K562 (cell line): Measurements from ENCODE around the gene CPSF4L. TPM values are rescaled to one million over a fixed set of nuclear protein-coding genes. Genes with fewer than 3 reads are reported as not detected.

ENCODE experiments used
- ATAC-seq: fragments of 200-7000 bp; cut with Tn5 transposase; 3 replicates; pipeline ENCODE4 v1.9.1; 2020; ENCODE audit warnings: moderate library complexity
- BruUV-seq: library from RNA; stranded (reverse); fragments of 400-500 nt; replicated peaks from 2 replicates; lab custom pipeline; 2021; lab: Mats Ljungman, UMichigan
- CTCF ChIA-PET: fragments of 300-600 bp; formaldehyde crosslinking; extraction: SDS; loops from one replicate; lab custom pipeline; 2021; ENCODE audit warnings: low intra/inter-chr PET ratio; lab: Yijun Ruan, JAX
- POLR2A ChIA-PET: fragments of 300-600, 350-650 bp; sonication (Branson Sonifier 250); formaldehyde crosslinking; extraction: SDS; loops from one replicate; lab custom pipeline; 2021; ENCODE audit warnings: antibody characterized with exemption, inconsistent platforms; lab: Yijun Ruan, JAX
- DNase-seq, 4 experiments: peaks; one replicate each; pipeline versions ENCODE4 v3.0.0 to v3.0.0-alpha.2; 2011 to 2018; ENCODE audit warnings: low spot score in 3 of 4, mixed read lengths in 3 of 4; ENCODE audit errors: extremely low read depth in 1 of 4
- FAIRE-seq: peaks from 2 replicates; lab custom pipeline; 2011; peaks lifted over from hg19 to GRCh38; lab: Jason Lieb, UNC
- H2AFZ ChIP-seq: 2 replicates; pipeline ENCODE4 v1.6.0; 2011; ENCODE audit warnings: low read depth, low read length, control low read depth, inconsistent platforms
- H3K27ac ChIP-seq: fragments of 200-600 bp; 3 replicates; pipeline ENCODE4 v1.8.0; 2011; ENCODE audit warnings: low read depth, mild to moderate bottlenecking, control low read depth, inconsistent platforms, low read length, moderate library complexity, mixed read lengths; ENCODE audit errors: extremely low read depth
- H3K27me3 ChIP-seq, 2 experiments: fragments of 300-600 bp in 1 of 2; 2 replicates in 1 of 2; 3 replicates in 1 of 2; pipeline versions ENCODE4 v1.6.0 to v1.8.0; 2011; ENCODE audit warnings: inconsistent platforms in 2 of 2, low read length in 2 of 2, mild to moderate bottlenecking in 1 of 2, mixed read lengths in 1 of 2, moderate library complexity in 1 of 2; ENCODE audit not compliant: control insufficient read depth in 2 of 2, insufficient read depth in 2 of 2
- H3K36me3 ChIP-seq: fragments of 300-600 bp; 3 replicates; pipeline ENCODE4 v1.8.0; 2011; ENCODE audit warnings: mild to moderate bottlenecking, low read length, inconsistent platforms; ENCODE audit not compliant: control insufficient read depth, insufficient read depth
- H3K4me1 ChIP-seq, 2 experiments: fragments of 200-600 bp in 1 of 2; replicated peaks in 1 of 2; 2 replicates in 1 of 2; 3 replicates in 1 of 2; pipeline versions ENCODE4 v1.5.1 to v1.8.0; 2011; ENCODE audit warnings: inconsistent platforms in 2 of 2, low read length in 2 of 2, mild to moderate bottlenecking in 1 of 2, mixed read lengths in 1 of 2, moderate library complexity in 1 of 2; ENCODE audit not compliant: control insufficient read depth in 2 of 2, insufficient read depth in 2 of 2
- H3K4me2 ChIP-seq: 2 replicates; pipeline ENCODE4 v1.6.1; 2011; ENCODE audit warnings: low read length, control low read depth, inconsistent platforms, mixed read lengths; ENCODE audit not compliant: insufficient read depth
- H3K4me3 ChIP-seq: fragments of 200-600 bp; sonication (generic), shearing (Covaris generic); 2 replicates; pipeline ENCODE4 v1.5.1; 2016; ENCODE audit warnings: control low read depth, inconsistent platforms
- H3K79me2 ChIP-seq: fragments of 200-600 bp; 3 replicates; pipeline ENCODE4 v1.8.0; 2011; ENCODE audit warnings: low read length, inconsistent platforms; ENCODE audit not compliant: control insufficient read depth, insufficient read depth
- H3K9ac ChIP-seq, 2 experiments: 2 replicates each; pipeline versions ENCODE4 v1.6.0 to v1.6.1; 2011; ENCODE audit warnings: low read depth in 2 of 2, low read length in 2 of 2, control low read depth in 1 of 2, inconsistent platforms in 1 of 2, mild to moderate bottlenecking in 1 of 2, mixed read lengths in 1 of 2; ENCODE audit not compliant: insufficient read depth in 1 of 2
- H3K9me1 ChIP-seq: one replicate; pipeline ENCODE4 v1.6.0; 2011; ENCODE audit warnings: inconsistent platforms, mild to moderate bottlenecking, low read length, moderate library complexity; ENCODE audit not compliant: control insufficient read depth, insufficient read depth
- H3K9me3 ChIP-seq: replicated peaks from 2 replicates; pipeline ENCODE4 v1.5.1; 2011; ENCODE audit warnings: low read depth, low read length, inconsistent platforms; ENCODE audit not compliant: control insufficient read depth, insufficient read depth
- H4K20me1 ChIP-seq: replicated peaks from 2 replicates; pipeline ENCODE4 v1.6.1; 2011; ENCODE audit warnings: low read length, inconsistent platforms, mixed read lengths; ENCODE audit not compliant: control insufficient read depth, insufficient read depth
- CHD2 ChIP-seq: IDR thresholded peaks from 2 replicates; pipeline ENCODE4 v1.6.1; 2011; ENCODE audit warnings: low read depth, low read length
- CTBP1 ChIP-seq: fragments of 450-650 bp; IDR thresholded peaks from 2 replicates; pipeline ENCODE4 v1.6.1; 2016; ENCODE audit warnings: borderline replicate concordance
- E2F8 ChIP-seq: fragments of 450-650 bp; IDR thresholded peaks from 2 replicates; pipeline ENCODE4 v1.7.1; 2018; ENCODE audit warnings: mild to moderate bottlenecking, low read depth; ENCODE audit not compliant: partially characterized antibody
- HSF4 ChIP-seq: fragments of 250-450 bp; sonication (Bioruptor Pico); IDR thresholded peaks from 2 replicates; pipeline ENCODE4 v2.1.2; 2022; ENCODE audit warnings: mild to moderate bottlenecking, moderate library complexity, borderline replicate concordance
- MBD2 ChIP-seq: sonication (generic); IDR thresholded peaks from 2 replicates; pipeline ENCODE4 v1.6.1; 2016; ENCODE audit warnings: low read depth, borderline replicate concordance
- MEF2A ChIP-seq: IDR thresholded peaks from 2 replicates; pipeline ENCODE4 v1.6.1; 2011; ENCODE audit warnings: low read depth, mild to moderate bottlenecking, low read length, moderate library complexity; ENCODE audit not compliant: control insufficient read depth
- NFE2L1 ChIP-seq: fragments of 450-650 bp; IDR thresholded peaks from 2 replicates; pipeline ENCODE4 v1.6.1; 2016; ENCODE audit warnings: missing genetic modification characterization, low read depth, mild to moderate bottlenecking, missing compliant biosample characterization, moderate library complexity, borderline replicate concordance
- NONO ChIP-seq, 2 experiments: fragments of 200-400 bp in 1 of 2; fragments of 450-650 bp in 1 of 2; formaldehyde crosslinking in 1 of 2; IDR thresholded peaks; 2 replicates each; pipeline ENCODE4 v1.6.1; 2017; ENCODE audit warnings: low read depth in 2 of 2, mild to moderate bottlenecking in 2 of 2, moderate library complexity in 2 of 2, low read length in 1 of 2
- POLR2AphosphoS5 ChIP-seq: IDR thresholded peaks from 2 replicates; pipeline ENCODE4 v1.6.1; 2011; ENCODE audit warnings: mild to moderate bottlenecking, low read depth, low read length, moderate library complexity; ENCODE audit not compliant: control insufficient read depth, insufficient read depth
- THRB ChIP-seq: fragments of 450-650 bp; formaldehyde crosslinking; conservative IDR thresholded peaks from 2 replicates; pipeline ENCODE4 v1.4.0; 2022; ENCODE audit warnings: mild to moderate bottlenecking, missing genetic modification characterization
- YY1 ChIP-seq, 3 experiments: IDR thresholded peaks; 2 replicates each; pipeline ENCODE4 v1.6.1; 2011; ENCODE audit warnings: low read length in 2 of 3, mild to moderate bottlenecking in 2 of 3, moderate library complexity in 2 of 3, borderline replicate concordance in 1 of 3, control low read depth in 1 of 3, low read depth in 1 of 3; ENCODE audit not compliant: insufficient read depth in 3 of 3, insufficient replicate concordance in 2 of 3, control insufficient read depth in 1 of 3, insufficient read length in 1 of 3; ENCODE audit errors: extremely low read depth in 1 of 3
- ZNF589 ChIP-seq: fragments of 200-800 bp; sonication (Bioruptor generic); IDR thresholded peaks from 2 replicates; pipeline ENCODE4 v1.6.1; 2016; ENCODE audit warnings: low read depth, missing genetic modification characterization, missing compliant biosample characterization
- WGBS: fragments of 100-300 bp; shearing (Covaris generic); methylation state at CpG from one replicate; pipeline ENCODE4 v1.1.6; 2016; ENCODE audit warnings: low coverage, mixed read lengths; ENCODE audit not compliant: insufficient coverage; ENCODE audit errors: missing lambda C conversion rate; 5-methylcytosine and 5-hydroxymethylcytosine counted together
- in situ Hi-C: fragments of 300-500 bp; cut with MboI; formaldehyde crosslinking; loops from 4 replicates; pipeline ENCODE4 v1.15.0; 2018; ENCODE audit warnings: inconsistent platforms, mixed read lengths
- intact Hi-C: fragments of 100-400 bp; cut with micrococcal nuclease; formaldehyde crosslinking; loops from 2 replicates; pipeline ENCODE4 v1.14.2; 2022
- polyA plus RNA-seq, 8 experiments: library from polyadenylated mRNA; depleted of rRNA in 4 of 8; stranded (reverse) in 5 of 8; unstranded in 3 of 8; fragments of >200 nt; fragmentation: Nextera tagmentation in 2 of 8; fragmentation: Illumina TruSeq in 1 of 8; extraction: Ambion mirVana in 2 of 8; extraction: Trizol in 1 of 8; gene quantifications; 2 replicates each; pipeline versions ENCODE4 v1.2.1 to v1.2.3, GENCODE V29; 2011 to 2014; ENCODE audit warnings: inconsistent platforms in 1 of 8, missing spikeins in 1 of 8
- total RNA-seq, 7 experiments: library from RNA; depleted of rRNA in 6 of 7; stranded (reverse); fragments of >200 nt in 6 of 7; fragmentation: Illumina TruSeq in 2 of 7; extraction: Trizol in 2 of 7; gene quantifications; 2 replicates each; pipeline versions ENCODE4 v1.2.1 to v1.2.3, GENCODE V29; 2011 to 2021; ENCODE audit warnings: low replicate concordance in 1 of 7
- TF ChIP-seq, protein P1 (sequence below): fragments of 250-450 bp; sonication (Bioruptor Pico); IDR thresholded peaks from 2 replicates; pipeline ENCODE4 v1.5.0; 2021; ENCODE audit warnings: mild to moderate bottlenecking, borderline replicate concordance
- TF ChIP-seq, protein P2 (sequence below): sonication (generic); formaldehyde crosslinking; IDR thresholded peaks from 2 replicates; pipeline ENCODE4 v1.8.1; 2022; ENCODE audit warnings: missing genetic modification reagents

CPSF4L gene
- total and polyA plus RNA-seq, 9 of the 15 experiments (the other 6 are each of a cell fraction or from before 2014, with no cell fraction given) = not detected

DNA sequence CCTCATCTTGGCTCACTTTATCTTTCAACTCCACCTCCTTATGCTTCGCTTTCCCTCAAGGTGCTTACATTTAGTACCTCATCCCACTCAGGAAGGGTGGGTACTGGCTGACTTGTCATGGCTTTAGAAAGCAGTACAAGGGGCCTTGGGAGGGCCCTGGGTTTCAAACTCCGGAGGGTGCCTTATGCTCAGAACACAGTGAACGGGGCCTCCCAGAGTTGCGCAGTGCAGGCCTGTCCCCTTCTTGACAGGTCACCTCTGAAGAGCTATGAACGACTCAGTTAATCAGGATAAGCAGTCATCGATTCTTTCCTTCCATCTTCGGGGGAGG lies 62.8 kb downstream of the CPSF4L start:
- CTCF ChIA-PET = no interaction called here
- H3K4me3 ChIP-seq = no peak overlapping the region
- BruUV-seq = no TSS peak
- no peak for DNase-seq
- H3K9me1 ChIP-seq = peaks cover 8% of the 10 kb centered on the region
- H3K36me3 ChIP-seq = peaks cover 84% of the 10 kb centered on the region
- intact Hi-C loops = no loop called here
- no peak overlapping the region for H3K9ac ChIP-seq
- in situ Hi-C loops = no loop called here
- no peak overlapping the region for H2AFZ ChIP-seq
- H3K4me1 ChIP-seq = peaks cover 8 to 10% of the 10 kb centered on the region in 2 experiments; a peak in 4 of 5 replicates
- no peak for FAIRE-seq
- no peak for ATAC-seq
- peaks cover 5% of the 10 kb centered on the region for H3K79me2 ChIP-seq
- POLR2A ChIA-PET = interaction anchor here (0.7 to 3.6 kb wide), 2 partner anchors 10 to 179 kb away, joined by 3 to 15 read pairs; no protein-coding TSS in a partner anchor
- H3K27ac ChIP-seq = no peak overlapping the region
- 88% methylated on average over 6 of the region's 7 CpGs for WGBS
- H3K27me3 ChIP-seq = no peaks in the 10 kb centered on the region
- H3K4me2 ChIP-seq = no peak overlapping the region
- H3K9me3 ChIP-seq = no peaks in the 10 kb centered on the region; the same call in 1 of the 2 replicates
- peaks cover 20% of the 10 kb centered on the region for H4K20me1 ChIP-seq
- TF ChIP-seq POLR2AphosphoS5 (no peak), NONO (IDR thresholded peaks at IDR 0.05; ENCODE audit: low read depth in 2 of 2, low read length in 1 of 2) (no peak), CTBP1 (no peak), MEF2A (no peak), CHD2 (no peak), HSF4 (CRISPR knock-in tag) (no peak), ZNF589 (CRISPR knock-in tag) (no peak), E2F8 (no peak), YY1 (IDR thresholded peaks at IDR 0.05; ENCODE audit: borderline replicate concordance in 1 of 3, control insufficient read depth in 1 of 3, extremely low read depth in 1 of 3, insufficient read depth in 3 of 3, insufficient read length in 1 of 3, insufficient replicate concordance in 2 of 3, low read depth in 1 of 3, low read length in 2 of 3) (no peak), THRB (CRISPR knock-in tag) (no peak), NFE2L1 (tag) (no peak), MBD2 (no peak)
- TF ChIP-seq, protein P1, sequence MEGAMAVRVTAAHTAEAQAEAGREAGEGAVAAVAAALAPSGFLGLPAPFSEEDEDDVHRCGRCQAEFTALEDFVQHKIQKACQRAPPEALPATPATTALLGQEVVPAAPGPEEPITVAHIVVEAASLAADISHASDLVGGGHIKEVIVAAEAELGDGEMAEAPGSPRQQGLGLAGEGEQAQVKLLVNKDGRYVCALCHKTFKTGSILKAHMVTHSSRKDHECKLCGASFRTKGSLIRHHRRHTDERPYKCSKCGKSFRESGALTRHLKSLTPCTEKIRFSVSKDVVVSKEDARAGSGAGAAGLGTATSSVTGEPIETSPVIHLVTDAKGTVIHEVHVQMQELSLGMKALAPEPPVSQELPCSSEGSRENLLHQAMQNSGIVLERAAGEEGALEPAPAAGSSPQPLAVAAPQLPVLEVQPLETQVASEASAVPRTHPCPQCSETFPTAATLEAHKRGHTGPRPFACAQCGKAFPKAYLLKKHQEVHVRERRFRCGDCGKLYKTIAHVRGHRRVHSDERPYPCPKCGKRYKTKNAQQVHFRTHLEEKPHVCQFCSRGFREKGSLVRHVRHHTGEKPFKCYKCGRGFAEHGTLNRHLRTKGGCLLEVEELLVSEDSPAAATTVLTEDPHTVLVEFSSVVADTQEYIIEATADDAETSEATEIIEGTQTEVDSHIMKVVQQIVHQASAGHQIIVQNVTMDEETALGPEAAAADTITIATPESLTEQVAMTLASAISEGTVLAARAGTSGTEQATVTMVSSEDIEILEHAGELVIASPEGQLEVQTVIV (CRISPR knock-in tag) = no peak
- TF ChIP-seq, protein P2, sequence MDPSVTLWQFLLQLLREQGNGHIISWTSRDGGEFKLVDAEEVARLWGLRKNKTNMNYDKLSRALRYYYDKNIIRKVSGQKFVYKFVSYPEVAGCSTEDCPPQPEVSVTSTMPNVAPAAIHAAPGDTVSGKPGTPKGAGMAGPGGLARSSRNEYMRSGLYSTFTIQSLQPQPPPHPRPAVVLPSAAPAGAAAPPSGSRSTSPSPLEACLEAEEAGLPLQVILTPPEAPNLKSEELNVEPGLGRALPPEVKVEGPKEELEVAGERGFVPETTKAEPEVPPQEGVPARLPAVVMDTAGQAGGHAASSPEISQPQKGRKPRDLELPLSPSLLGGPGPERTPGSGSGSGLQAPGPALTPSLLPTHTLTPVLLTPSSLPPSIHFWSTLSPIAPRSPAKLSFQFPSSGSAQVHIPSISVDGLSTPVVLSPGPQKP (CRISPR knock-in tag) = no peak
